ENCODE results near the gene RSPH3. TPM values are rescaled to one million over a fixed set of nuclear protein-coding genes. Genes with fewer than 3 reads are reported as not detected.
A peak's percentile ranks its signal among the peaks of the same experiment; 100 is the strongest.

Gene RSPH3
- total RNA-seq = 1 to 10 TPM; 2.4 to 2.9 TPM

GRCh38 chr6:158999666-159000403 lies at the start of gene RSPH3:
RSPH3 (minus strand) TSS chr6:159000202; CDS start chr6:158999550, 652 bp downstream.
- peak; percentile 91 for DNase-seq
- peaks cover 1% of the 10 kb centered on the region for H3K36me3 Mint-ChIP-seq (ENCODE audit: low read depth)
- H3K4me1 Mint-ChIP-seq = peaks cover 37% of the 10 kb centered on the region
- H3K4me3 Mint-ChIP-seq = peak within 1 kb of the TSS; percentile 94
- no peaks in the 10 kb centered on the region for H3K9me3 Mint-ChIP-seq
- CTCF ChIA-PET = interaction anchor here (0.7 to 3.3 kb wide), 10 partner anchors 9 to 135 kb away, joined by 3 to 12 read pairs (median 4); no protein-coding TSS in a partner anchor
- no peaks in the 10 kb centered on the region for H3K27me3 Mint-ChIP-seq
- H3K27ac Mint-ChIP-seq = peak within 1 kb of the TSS; percentile 88
- POLR2A ChIA-PET = no interaction called here

- CTCF ChIA-PET = interaction anchor here (1.2 kb wide), 1 partner anchor 52 kb away, joined by 3 read pairs; no protein-coding TSS in a partner anchor
- Mint-ChIP-seq H3K27me3 (no peaks in the 10 kb centered on the region), H3K9me3 (no peaks in the 10 kb centered on the region), H3K36me3 (ENCODE audit: low read depth) (peaks cover 16% of the 10 kb centered on the region), H3K4me1 (peaks cover 33% of the 10 kb centered on the region), H3K4me3 (no peak overlapping the region), H3K27ac (no peak overlapping the region)
- POLR2A ChIA-PET = no interaction called here
- no peak for DNase-seq
Measured at GRCh38 chr6:159047891-159048685, 48.1 kb upstream of the RSPH3 start.

- CTCF ChIA-PET = interaction anchor here (0.7 to 7.7 kb wide), 3 partner anchors 19 to 89 kb away, joined by 3 to 113 read pairs (median 3); no protein-coding TSS in a partner anchor
Measured at GRCh38 chr6:159045801-159046200, 45.8 kb upstream of the RSPH3 start.

DNA sequence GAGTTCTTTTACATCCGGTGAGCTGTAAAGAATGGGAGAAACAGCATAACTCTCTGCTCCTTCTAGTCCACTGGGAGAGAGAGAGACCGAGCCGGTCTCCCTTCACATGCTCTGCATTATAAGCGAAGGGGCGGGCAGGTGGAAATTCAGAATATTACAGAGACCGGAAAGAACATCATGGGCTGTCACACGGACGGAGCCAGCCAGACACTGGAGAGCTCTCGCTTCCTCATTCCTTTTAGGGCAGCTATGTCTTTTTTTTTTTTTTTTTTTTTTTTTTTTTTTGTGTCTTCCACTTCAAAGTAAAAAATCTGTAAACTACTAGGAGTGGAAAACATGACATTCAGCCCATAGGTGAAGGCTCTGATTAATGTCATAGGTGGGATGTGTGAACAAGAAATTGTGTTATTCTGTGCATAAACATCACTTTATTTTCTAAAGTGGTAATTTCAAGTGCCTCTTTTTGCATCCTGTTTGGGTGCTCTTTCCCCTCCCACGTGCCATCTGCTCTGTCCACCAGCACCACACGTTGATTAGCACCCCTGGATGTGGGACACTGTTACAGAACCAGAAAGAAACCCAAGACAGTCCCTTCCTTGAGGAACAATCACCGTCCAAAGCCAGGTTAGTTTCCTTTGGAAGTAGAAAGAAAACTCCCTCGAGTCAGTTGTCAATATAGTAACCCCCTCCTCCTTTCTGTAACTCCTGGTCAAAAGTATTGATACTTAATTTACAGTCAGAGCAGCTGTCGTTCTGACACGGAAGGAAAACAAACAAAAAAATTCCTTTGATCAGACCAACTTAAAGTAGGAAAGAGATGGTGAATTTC lies 45.1 kb upstream of the RSPH3 start, which contains the start of gene TAGAP:
Gene TAGAP (minus strand): TSS at position 93 of the 829 bp plus-strand sequence. CDS start 845 bp downstream, outside the sequence.
- H3K27ac Mint-ChIP-seq = peak within 1 kb of the TSS; percentile 97
- peak; percentile 94 for DNase-seq
- ChIA-PET CTCF (interaction anchor here (0.6 to 7.7 kb wide), 13 partner anchors 9 to 89 kb away, joined by 3 to 113 read pairs (median 5); no protein-coding TSS in a partner anchor), POLR2A (interaction anchor here (0.5 to 2.1 kb wide), 6 partner anchors 12 to 1710 kb away, joined by 3 to 9 read pairs (median 4); no protein-coding TSS in a partner anchor)
- no peaks in the 10 kb centered on the region for H3K9me3 Mint-ChIP-seq
- H3K4me1 Mint-ChIP-seq = peaks cover 57% of the 10 kb centered on the region
- H3K36me3 Mint-ChIP-seq (ENCODE audit: low read depth) = peaks cover 45% of the 10 kb centered on the region
- H3K27me3 Mint-ChIP-seq = no peaks in the 10 kb centered on the region
- H3K4me3 Mint-ChIP-seq = peak within 1 kb of the TSS; percentile 97

More at GRCh38 chr6:159045801-159046200, 45.8 kb upstream of the RSPH3 start:
- DNase-seq = no peak
- POLR2A ChIA-PET = no interaction called here
- Mint-ChIP-seq H3K27me3 (no peaks in the 10 kb centered on the region), H3K4me3 (peak overlapping the region; percentile 97), H3K27ac (peak overlapping the region; percentile 97), H3K9me3 (no peaks in the 10 kb centered on the region), H3K4me1 (peaks cover 50% of the 10 kb centered on the region), H3K36me3 (ENCODE audit: low read depth) (peaks cover 38% of the 10 kb centered on the region)

GRCh38 chr6:159043947-159044346 lies 43.9 kb upstream of the RSPH3 start:
- Mint-ChIP-seq H3K4me3 (peak overlapping the region; percentile 97), H3K4me1 (peaks cover 66% of the 10 kb centered on the region), H3K27ac (peak overlapping the region; percentile 97), H3K27me3 (no peaks in the 10 kb centered on the region), H3K9me3 (no peaks in the 10 kb centered on the region), H3K36me3 (ENCODE audit: low read depth) (peaks cover 57% of the 10 kb centered on the region)
- POLR2A ChIA-PET = interaction anchor here (0.5 to 2.1 kb wide), 2 partner anchors 19 to 33 kb away, joined by 3 to 9 read pairs; no protein-coding TSS in a partner anchor
- DNase-seq = peak; percentile 40
- CTCF ChIA-PET = interaction anchor here (0.5 to 7.7 kb wide), 15 partner anchors 10 to 63 kb away, joined by 3 to 113 read pairs (median 6); no protein-coding TSS in a partner anchor

DNA sequence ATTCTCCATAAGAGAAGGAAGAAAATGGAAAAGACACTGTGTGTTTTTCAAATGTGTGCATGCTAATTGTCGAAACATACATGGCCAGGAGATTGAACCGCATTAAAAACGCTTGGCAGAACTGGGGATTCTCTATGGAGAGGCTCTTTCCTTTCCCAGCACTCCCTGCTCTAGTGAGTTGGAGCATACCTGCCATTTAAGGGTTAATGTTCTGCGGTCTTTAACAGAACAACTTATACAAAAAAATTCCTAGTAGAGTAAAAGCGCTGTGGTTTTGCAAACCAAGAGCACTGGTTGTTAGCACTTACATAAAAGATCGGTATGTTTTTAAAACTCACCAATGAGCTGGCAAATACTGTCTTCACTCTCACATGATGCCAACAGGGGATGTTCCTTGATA lies 43.2 kb upstream of the RSPH3 start:
- Mint-ChIP-seq H3K4me3 (peak overlapping the region; percentile 97), H3K36me3 (ENCODE audit: low read depth) (peaks cover 61% of the 10 kb centered on the region), H3K4me1 (peaks cover 64% of the 10 kb centered on the region), H3K27me3 (no peaks in the 10 kb centered on the region), H3K27ac (peak overlapping the region; percentile 97), H3K9me3 (no peaks in the 10 kb centered on the region)
- ChIA-PET POLR2A (interaction anchor here (0.5 to 2.1 kb wide), 4 partner anchors 19 to 58 kb away, joined by 3 to 9 read pairs (median 3); no protein-coding TSS in a partner anchor), CTCF (interaction anchor here (0.6 to 7.7 kb wide), 21 partner anchors 10 to 884 kb away, joined by 3 to 113 read pairs (median 5); partner anchors contain the start of gene RSPH3)
- peak; percentile 73 for DNase-seq

DNA sequence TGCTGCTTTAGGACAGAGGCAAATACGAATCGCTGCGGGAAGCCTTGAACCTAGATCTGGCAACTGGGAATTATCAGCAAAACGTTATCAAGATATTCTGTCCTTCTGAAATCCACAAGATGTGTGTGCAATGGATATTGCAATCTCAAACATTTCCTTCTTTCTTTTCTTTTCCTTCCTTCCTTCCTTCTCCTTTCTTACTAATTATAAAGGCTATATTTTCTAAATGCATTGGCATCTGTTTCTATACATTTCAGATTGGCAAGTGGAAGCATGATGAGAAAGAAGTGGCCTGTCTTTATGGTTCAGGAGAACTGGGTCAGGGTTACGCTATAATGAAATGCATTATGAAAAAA lies 42.8 kb upstream of the RSPH3 start:
- H3K27ac Mint-ChIP-seq = peak overlapping the region; percentile 97
- CTCF ChIA-PET = interaction anchor here (0.6 to 7.7 kb wide), 21 partner anchors 9 to 884 kb away, joined by 3 to 113 read pairs (median 5); partner anchors contain the start of gene RSPH3

DNA sequence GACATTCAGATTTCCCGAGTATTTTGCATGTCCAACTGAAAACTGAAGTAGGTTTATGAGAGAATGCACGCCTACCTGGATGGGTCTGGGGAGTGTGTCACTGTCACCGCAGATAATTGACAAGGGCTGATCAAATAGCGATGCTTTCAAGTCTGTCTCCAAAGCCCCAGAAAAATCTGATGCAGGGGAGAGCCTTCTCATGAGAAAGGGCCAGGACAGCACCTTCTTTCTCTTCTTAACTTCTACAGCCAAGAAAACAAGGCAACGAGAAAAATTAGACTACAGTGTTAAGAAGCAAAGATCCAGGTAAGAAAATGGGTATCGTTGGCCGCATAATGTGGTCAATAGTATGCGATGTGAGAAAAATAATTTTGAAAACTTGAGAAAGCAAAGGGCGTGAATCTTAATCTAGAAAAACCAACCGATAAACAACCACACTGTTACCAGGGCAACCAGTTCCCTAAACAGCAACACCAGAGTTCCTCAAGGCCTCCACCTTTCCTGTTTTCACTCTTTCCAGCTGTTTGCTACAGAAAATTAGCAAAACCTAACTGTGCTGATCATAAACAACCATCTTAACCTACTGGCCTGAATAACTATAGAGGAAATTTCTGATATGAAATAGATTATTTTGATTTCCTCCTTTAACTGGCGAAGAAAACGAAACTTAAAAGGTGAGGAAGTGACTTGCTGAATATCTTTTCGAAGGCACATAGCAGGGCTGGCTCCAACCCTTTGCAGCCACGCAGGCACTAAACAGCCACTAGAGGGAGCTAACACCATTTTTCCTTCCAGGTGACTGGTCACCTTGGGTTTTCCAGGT lies 42.2 kb upstream of the RSPH3 start:
- peak overlapping the region; percentile 97 for H3K4me3 Mint-ChIP-seq
- DNase-seq = peak; percentile 86
- peaks cover 61% of the 10 kb centered on the region for H3K4me1 Mint-ChIP-seq
- CTCF ChIA-PET = interaction anchor here (0.6 to 7.7 kb wide), 20 partner anchors 9 to 883 kb away, joined by 3 to 113 read pairs (median 5); partner anchors contain the start of gene RSPH3
- POLR2A ChIA-PET = interaction anchor here (0.5 to 1.0 kb wide), 3 partner anchors 8 to 59 kb away, joined by 3 read pairs; no protein-coding TSS in a partner anchor
- H3K27me3 Mint-ChIP-seq = no peaks in the 10 kb centered on the region
- H3K36me3 Mint-ChIP-seq (ENCODE audit: low read depth) = peaks cover 70% of the 10 kb centered on the region
- no peaks in the 10 kb centered on the region for H3K9me3 Mint-ChIP-seq
- peak overlapping the region; percentile 97 for H3K27ac Mint-ChIP-seq

More for the DNA sequence above, 42.8 kb upstream of the RSPH3 start:
- Mint-ChIP-seq H3K27me3 (no peaks in the 10 kb centered on the region), H3K9me3 (no peaks in the 10 kb centered on the region), H3K4me1 (peaks cover 62% of the 10 kb centered on the region), H3K4me3 (peak overlapping the region; percentile 97), H3K36me3 (ENCODE audit: low read depth) (peaks cover 64% of the 10 kb centered on the region)
- POLR2A ChIA-PET = interaction anchor here (0.5 to 1.0 kb wide), 3 partner anchors 9 to 58 kb away, joined by 3 read pairs; no protein-coding TSS in a partner anchor
- no peak for DNase-seq

GRCh38 chr6:159041181-159041580 lies 41.2 kb upstream of the RSPH3 start:
- Mint-ChIP-seq H3K27me3 (no peaks in the 10 kb centered on the region), H3K36me3 (ENCODE audit: low read depth) (peaks cover 78% of the 10 kb centered on the region), H3K4me3 (peak overlapping the region; percentile 97), H3K4me1 (peaks cover 61% of the 10 kb centered on the region), H3K27ac (peak overlapping the region; percentile 97), H3K9me3 (no peaks in the 10 kb centered on the region)
- ChIA-PET CTCF (interaction anchor here (0.7 to 7.7 kb wide), 6 partner anchors 8 to 93 kb away, joined by 3 to 113 read pairs (median 9); no protein-coding TSS in a partner anchor), POLR2A (no interaction called here)
- no peak for DNase-seq

- ChIA-PET POLR2A (interaction anchor here (0.7 to 1.2 kb wide), 3 partner anchors 22 to 68 kb away, joined by 3 read pairs; no protein-coding TSS in a partner anchor), CTCF (interaction anchor here (0.5 to 7.7 kb wide), 5 partner anchors 25 to 459 kb away, joined by 3 to 113 read pairs (median 5); no protein-coding TSS in a partner anchor)
- Mint-ChIP-seq H3K36me3 (ENCODE audit: low read depth) (peaks cover 91% of the 10 kb centered on the region), H3K4me3 (peak overlapping the region; percentile 97), H3K27me3 (no peaks in the 10 kb centered on the region), H3K27ac (peak overlapping the region; percentile 97), H3K9me3 (no peaks in the 10 kb centered on the region), H3K4me1 (peaks cover 58% of the 10 kb centered on the region)
- DNase-seq = no peak
Measured at GRCh38 chr6:159039885-159040258, 39.9 kb upstream of the RSPH3 start.

All from activated CD4-positive, alpha-beta T cell treated with anti-CD3 and anti-CD28 coated beads, Interleukin-2, amount 10 ng/mL, durations not matched to agents 7 days and 5 days (primary cell).